ENCODE data around the gene ROBO2.

DNA sequence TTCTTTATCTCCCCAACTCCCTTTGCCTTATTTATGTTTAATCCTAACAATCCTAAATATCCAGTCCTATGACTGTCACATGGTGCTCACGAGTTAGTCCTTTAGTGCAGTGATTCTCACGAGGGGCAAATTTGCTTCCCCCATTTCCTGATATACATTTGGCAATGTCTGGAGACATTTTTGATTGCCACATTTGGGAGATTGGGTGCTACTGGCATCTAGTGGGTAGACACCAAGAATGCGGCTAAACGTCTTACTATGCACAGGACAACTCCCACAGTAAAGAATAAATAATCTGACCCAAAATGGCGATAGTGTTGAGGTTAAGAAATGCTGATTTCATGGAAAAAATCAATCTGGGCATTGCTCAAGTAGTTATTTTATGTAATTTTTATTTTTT is 466.5 kb downstream of the ROBO2 start:
- TF ChIP-seq, protein P1, sequence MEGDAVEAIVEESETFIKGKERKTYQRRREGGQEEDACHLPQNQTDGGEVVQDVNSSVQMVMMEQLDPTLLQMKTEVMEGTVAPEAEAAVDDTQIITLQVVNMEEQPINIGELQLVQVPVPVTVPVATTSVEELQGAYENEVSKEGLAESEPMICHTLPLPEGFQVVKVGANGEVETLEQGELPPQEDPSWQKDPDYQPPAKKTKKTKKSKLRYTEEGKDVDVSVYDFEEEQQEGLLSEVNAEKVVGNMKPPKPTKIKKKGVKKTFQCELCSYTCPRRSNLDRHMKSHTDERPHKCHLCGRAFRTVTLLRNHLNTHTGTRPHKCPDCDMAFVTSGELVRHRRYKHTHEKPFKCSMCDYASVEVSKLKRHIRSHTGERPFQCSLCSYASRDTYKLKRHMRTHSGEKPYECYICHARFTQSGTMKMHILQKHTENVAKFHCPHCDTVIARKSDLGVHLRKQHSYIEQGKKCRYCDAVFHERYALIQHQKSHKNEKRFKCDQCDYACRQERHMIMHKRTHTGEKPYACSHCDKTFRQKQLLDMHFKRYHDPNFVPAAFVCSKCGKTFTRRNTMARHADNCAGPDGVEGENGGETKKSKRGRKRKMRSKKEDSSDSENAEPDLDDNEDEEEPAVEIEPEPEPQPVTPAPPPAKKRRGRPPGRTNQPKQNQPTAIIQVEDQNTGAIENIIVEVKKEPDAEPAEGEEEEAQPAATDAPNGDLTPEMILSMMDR (IDR thresholded peaks at IDR 0.05): no peak
- TF ChIP-seq ZFX (IDR thresholded peaks at IDR 0.05; ENCODE audit: borderline replicate concordance): no peak

All from 22Rv1 (cell line).